Right atrium auricular region (tissue), 2 donors: Measurements from ENCODE around the gene ZIC3. TPM values are rescaled to one million over a fixed set of nuclear protein-coding genes. Genes with fewer than 3 reads are reported as not detected.

ENCODE experiments used
- DNase-seq: peaks from one replicate; pipeline ENCODE4 v3.0.0-alpha.2; 2019; ENCODE audit warnings: low spot score
- H3K27ac ChIP-seq, 2 donors: fragments of 200-600 bp; sonication (generic); 1 replicate in 1 of 2; 2 replicates in 1 of 2; pipeline ENCODE4 v1.5.1; 2016 to 2019
- H3K27me3 ChIP-seq, 2 donors: fragments of 200-600 bp; sonication (generic); one replicate each; pipeline versions ENCODE4 v1.5.1 to v1.6.0; 2017 to 2019
- H3K36me3 ChIP-seq: fragments of 200-600 bp; sonication (generic); one replicate; pipeline ENCODE4 v1.5.1; 2016
- H3K4me1 ChIP-seq, 2 donors: fragments of 200-600 bp; sonication (generic); one replicate each; pipeline versions ENCODE4 v1.5.1 to v1.6.0; 2017 to 2019
- H3K4me3 ChIP-seq, 2 donors: fragments of 200-600 bp; sonication (generic); 1 replicate in 1 of 2; 2 replicates in 1 of 2; pipeline ENCODE4 v1.5.1; 2017 to 2019; ENCODE audit warnings: mild to moderate bottlenecking in 1 of 2, moderate library complexity in 1 of 2
- H3K9me3 ChIP-seq, 2 donors: fragments of 200-600 bp; sonication (generic); one replicate each; pipeline ENCODE4 v1.5.1; 2019
- total RNA-seq, 2 donors: library from RNA; depleted of rRNA; stranded (reverse); fragments of >200 nt; gene quantifications; one replicate each; pipeline ENCODE4 v1.1.0, GENCODE V29; 2016
- TF ChIP-seq, protein P1 (sequence below), 2 donors: fragments of 200-600 bp; sonication (generic); IDR thresholded peaks; one replicate each; pipeline ENCODE4 v1.5.1; 2019; ENCODE audit warnings: antibody characterized with exemption in 2 of 2

Gene ZIC3
- not detected for total RNA-seq

DNA sequence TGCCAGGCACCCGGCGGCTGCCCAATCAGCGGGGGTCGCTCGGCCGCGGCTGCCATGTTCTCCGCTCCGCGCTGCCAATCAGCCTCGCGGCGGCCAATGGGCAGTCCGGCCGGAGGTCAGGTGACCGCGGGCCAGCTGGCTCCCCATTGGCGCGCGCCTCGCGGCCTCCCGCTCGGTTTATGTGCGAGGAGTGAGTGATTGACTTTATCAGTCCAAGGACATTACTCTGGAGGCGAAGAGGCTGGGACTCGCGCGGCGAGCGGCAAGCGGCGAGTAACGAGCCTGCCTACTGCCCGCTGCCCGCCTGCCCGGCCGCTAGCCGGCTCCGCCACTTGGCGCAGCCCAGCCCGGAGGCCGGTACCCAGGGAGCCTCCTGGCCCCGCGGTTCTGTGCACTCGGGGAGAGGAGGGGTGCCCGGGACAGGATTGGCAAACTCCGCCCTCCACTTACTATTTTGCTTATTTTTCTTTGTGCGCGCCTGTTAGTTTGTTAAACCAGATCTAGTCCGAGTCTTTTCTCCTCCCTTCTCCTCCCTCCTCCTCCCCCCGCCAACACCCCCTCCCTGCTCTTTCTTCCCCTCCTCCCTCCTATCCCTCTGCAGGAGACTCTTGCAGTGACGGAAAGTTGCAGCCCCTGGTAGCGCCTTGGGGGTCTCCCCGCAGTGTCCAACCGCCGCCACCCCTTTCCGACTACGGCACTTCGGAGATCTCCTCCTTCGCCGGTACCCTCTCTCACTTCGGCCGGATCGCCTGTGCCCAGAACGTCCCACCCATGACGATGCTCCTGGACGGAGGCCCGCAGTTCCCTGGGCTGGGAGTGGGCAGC, at the start of gene ZIC3:
TSS of gene ZIC3 (plus strand) at position 207 of the 825 bp plus-strand sequence. CDS start at position 772, 565 bp downstream.
- H3K4me1 ChIP-seq: peaks cover 0 to 17% of the 10 kb centered on the region in 2 donors
- TF ChIP-seq, protein P1, sequence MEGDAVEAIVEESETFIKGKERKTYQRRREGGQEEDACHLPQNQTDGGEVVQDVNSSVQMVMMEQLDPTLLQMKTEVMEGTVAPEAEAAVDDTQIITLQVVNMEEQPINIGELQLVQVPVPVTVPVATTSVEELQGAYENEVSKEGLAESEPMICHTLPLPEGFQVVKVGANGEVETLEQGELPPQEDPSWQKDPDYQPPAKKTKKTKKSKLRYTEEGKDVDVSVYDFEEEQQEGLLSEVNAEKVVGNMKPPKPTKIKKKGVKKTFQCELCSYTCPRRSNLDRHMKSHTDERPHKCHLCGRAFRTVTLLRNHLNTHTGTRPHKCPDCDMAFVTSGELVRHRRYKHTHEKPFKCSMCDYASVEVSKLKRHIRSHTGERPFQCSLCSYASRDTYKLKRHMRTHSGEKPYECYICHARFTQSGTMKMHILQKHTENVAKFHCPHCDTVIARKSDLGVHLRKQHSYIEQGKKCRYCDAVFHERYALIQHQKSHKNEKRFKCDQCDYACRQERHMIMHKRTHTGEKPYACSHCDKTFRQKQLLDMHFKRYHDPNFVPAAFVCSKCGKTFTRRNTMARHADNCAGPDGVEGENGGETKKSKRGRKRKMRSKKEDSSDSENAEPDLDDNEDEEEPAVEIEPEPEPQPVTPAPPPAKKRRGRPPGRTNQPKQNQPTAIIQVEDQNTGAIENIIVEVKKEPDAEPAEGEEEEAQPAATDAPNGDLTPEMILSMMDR (IDR thresholded peaks at IDR 0.05): no peak
- no peak within 1 kb of the TSS for H3K27ac ChIP-seq
- peak within 1 kb of the TSS; percentile 42 to 54 for H3K4me3 ChIP-seq
- DNase-seq: no peak
- H3K36me3 ChIP-seq: no peaks in the 10 kb centered on the region
- H3K9me3 ChIP-seq: no peaks in the 10 kb centered on the region
- H3K27me3 ChIP-seq: peaks cover 22 to 32% of the 10 kb centered on the region in 2 donors

DNA sequence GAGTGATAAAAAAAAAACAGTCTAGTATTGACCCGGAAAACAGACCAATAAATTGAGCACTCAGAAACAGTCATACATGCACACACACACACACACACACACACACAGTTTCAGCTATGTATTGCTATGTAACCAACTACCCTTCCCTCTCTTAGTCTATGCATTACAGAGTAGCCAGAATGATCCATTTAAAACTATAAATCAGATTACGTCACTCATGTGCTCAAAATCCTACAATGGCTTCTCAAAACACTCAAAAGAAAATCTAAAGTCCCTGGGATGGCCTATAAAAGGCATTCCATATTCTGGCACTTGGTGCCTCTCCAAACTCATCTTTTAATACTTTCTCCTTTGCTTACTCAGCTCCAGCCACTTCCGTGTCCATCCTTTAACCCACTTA, 46.5 kb upstream of the ZIC3 start:
- TF ChIP-seq, protein P1 (IDR thresholded peaks at IDR 0.05): no peak
- Histone ChIP-seq H3K4me3 (no peak overlapping the region), H3K9me3 (no peaks in the 10 kb centered on the region), H3K36me3 (no peaks in the 10 kb centered on the region), H3K27me3 (no peaks in the 10 kb centered on the region), H3K27ac (no peak overlapping the region), H3K4me1 (no peaks in the 10 kb centered on the region)
- DNase-seq: no peak

DNA sequence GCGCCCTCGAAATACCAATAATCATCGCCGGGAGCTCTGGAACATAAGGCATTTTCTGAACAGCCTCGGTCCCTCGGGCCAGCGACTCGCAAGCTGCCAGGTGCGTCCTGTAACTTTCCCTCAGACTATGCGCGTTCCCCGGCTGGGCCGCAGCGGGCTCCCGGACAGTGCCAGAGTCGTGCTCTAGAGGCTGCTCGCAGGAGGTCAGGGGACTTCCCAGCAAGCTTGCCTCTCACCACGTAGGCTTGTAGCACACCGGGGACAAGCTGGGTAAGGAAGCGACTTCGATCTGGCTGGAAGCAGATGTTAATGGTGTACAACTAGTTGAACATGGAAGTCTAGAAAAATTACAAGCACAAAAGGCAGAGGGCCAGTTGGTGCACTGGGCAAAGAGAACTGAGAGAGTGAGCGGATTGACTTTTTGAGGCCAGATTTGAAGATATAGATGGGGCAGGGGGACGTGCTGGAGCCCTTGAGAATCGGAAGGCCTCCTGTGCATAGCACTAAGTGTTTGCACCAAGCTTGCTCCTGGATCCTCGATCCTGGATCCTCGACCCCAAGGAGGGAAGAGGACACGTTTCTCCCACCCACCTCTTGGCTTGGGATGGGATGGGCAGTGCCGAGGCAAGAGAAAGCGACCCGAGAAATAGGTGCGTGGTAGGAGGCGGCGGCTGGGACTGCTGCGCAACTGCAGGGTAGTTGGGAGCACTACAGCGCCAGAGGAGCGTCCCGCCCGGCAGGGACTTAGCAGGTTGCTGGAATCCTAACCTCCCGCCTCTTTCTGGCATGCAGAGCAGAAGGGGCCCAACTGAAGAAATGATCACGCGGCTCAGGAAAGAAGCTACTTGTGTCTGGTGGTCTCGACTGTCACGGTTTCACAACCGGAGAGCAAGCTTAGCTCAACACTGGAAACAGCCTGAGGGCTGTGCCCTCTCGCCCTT, 19.9 kb upstream of the ZIC3 start:
- Histone ChIP-seq H3K36me3 (no peaks in the 10 kb centered on the region), H3K27me3 (peaks cover 5 to 30% of the 10 kb centered on the region in 2 donors), H3K4me1 (peaks cover 0 to 10% of the 10 kb centered on the region in 2 donors), H3K27ac (no peak overlapping the region), H3K4me3 (no peak overlapping the region), H3K9me3 (no peaks in the 10 kb centered on the region)
- DNase-seq: no peak
- TF ChIP-seq, protein P1 (IDR thresholded peaks at IDR 0.05): no peak

DNA sequence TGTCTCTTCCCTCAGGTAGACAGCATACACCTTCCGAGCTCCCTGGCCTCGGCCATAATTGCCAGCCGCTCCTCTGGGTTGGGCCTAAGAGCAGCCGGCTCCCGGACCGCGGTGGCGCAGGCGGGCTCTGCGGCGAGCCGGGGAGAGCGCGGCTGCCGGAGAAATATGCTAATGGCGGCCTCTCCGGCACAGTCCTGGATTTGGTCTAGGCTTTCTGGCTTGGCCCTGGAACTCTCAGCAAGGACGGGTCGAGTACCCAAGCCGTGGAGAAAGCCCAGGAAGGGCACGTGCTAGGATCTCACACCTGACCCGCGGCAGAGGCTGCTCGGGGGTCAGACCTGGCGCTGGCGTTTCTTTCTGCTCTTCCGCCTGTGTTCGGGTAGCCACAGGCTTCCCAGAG, 18.6 kb upstream of the ZIC3 start:
- H3K36me3 ChIP-seq: no peaks in the 10 kb centered on the region
- H3K4me3 ChIP-seq: no peak overlapping the region
- no peak overlapping the region for H3K27ac ChIP-seq
- no peak for DNase-seq
- peaks cover 0 to 11% of the 10 kb centered on the region in 2 donors for H3K4me1 ChIP-seq
- H3K9me3 ChIP-seq: no peaks in the 10 kb centered on the region
- TF ChIP-seq, protein P1 (IDR thresholded peaks at IDR 0.05): no peak
- H3K27me3 ChIP-seq: peaks cover 5 to 37% of the 10 kb centered on the region in 2 donors

DNA sequence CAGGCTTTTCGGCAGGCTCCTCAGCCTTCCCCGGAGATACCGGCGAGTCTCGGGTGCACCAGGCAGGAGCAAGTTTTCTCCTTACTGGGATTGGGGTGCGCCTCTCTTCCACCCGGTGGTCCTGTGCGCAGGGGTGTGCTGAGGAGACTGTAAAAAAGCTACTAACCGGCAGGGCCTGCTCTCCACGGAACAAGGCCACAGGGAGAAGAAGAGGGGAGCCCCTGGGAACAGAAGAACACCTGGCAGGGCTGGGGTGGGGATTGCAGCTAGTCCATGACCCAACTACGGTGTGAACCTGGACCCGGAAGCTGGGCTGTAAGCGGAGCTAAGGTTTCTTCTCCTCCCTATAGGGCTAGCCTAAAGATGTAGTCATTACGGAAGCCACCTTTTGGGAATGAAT, 17.7 kb upstream of the ZIC3 start:
- no peak for DNase-seq
- TF ChIP-seq, protein P1 (IDR thresholded peaks at IDR 0.05): no peak
- no peak overlapping the region for H3K27ac ChIP-seq
- H3K36me3 ChIP-seq: no peaks in the 10 kb centered on the region
- no peak overlapping the region for H3K4me3 ChIP-seq
- H3K4me1 ChIP-seq: peaks cover 0 to 11% of the 10 kb centered on the region in 2 donors
- H3K9me3 ChIP-seq: no peaks in the 10 kb centered on the region
- H3K27me3 ChIP-seq: peaks cover 5 to 37% of the 10 kb centered on the region in 2 donors
